Neuron (in vitro differentiated cells): ENCODE results near the gene PPFIBP1.
"Not testable (repeated sequence)": the region's sequence is repeated elsewhere in the genome, so short reads cannot be mapped to it uniquely, and the experiment has no call there.

Experiments
- H2AFZ ChIP-seq: one replicate; pipeline ENCODE4 v1.6.1; 2013; ENCODE audit warnings: low read depth, mild to moderate bottlenecking, inconsistent platforms, low read length, moderate library complexity
- H3K27me3 ChIP-seq: one replicate; pipeline ENCODE4 v1.6.1; 2013; ENCODE audit warnings: low read length; ENCODE audit not compliant: insufficient read depth
- H3K36me3 ChIP-seq: one replicate; pipeline ENCODE4 v1.6.1; 2013; ENCODE audit warnings: low read length; ENCODE audit not compliant: insufficient read depth
- H3K4me1 ChIP-seq: one replicate; pipeline ENCODE4 v1.6.1; 2013; ENCODE audit warnings: low read length; ENCODE audit not compliant: insufficient read depth
- H3K4me3 ChIP-seq: 2 replicates; pipeline ENCODE4 v1.5.1; 2013; ENCODE audit warnings: mild to moderate bottlenecking, low read length, moderate library complexity
- H3K9me3 ChIP-seq: one replicate; pipeline ENCODE4 v1.6.1; 2013; ENCODE audit warnings: low read length

Gene PPFIBP1

GRCh38 chr12:27571463-27571862, 47.5 kb downstream of the PPFIBP1 start:
- Histone ChIP-seq H2AFZ (no peak overlapping the region), H3K4me3 (no peak overlapping the region), H3K9me3 (no peaks in the 10 kb centered on the region), H3K27me3 (no peaks in the 10 kb centered on the region), H3K36me3 (no peaks in the 10 kb centered on the region), H3K4me1 (no peaks in the 10 kb centered on the region)

- Histone ChIP-seq H3K4me1 (no peaks in the 10 kb centered on the region), H2AFZ (no peak overlapping the region), H3K36me3 (no peaks in the 10 kb centered on the region), H3K4me3 (no peak overlapping the region), H3K9me3 (no peaks in the 10 kb centered on the region), H3K27me3 (no peaks in the 10 kb centered on the region)
Measured at GRCh38 chr12:27572486-27573255, 48.7 kb downstream of the PPFIBP1 start.

GRCh38 chr12:27573972-27574371, 50.0 kb downstream of the PPFIBP1 start:
- Histone ChIP-seq H3K4me3 (no peak overlapping the region), H2AFZ (no peak overlapping the region), H3K4me1 (no peaks in the 10 kb centered on the region), H3K27me3 (no peaks in the 10 kb centered on the region), H3K9me3 (no peaks in the 10 kb centered on the region), H3K36me3 (peaks cover 3% of the 10 kb centered on the region)

GRCh38 chr12:27575090-27575761, 51.2 kb downstream of the PPFIBP1 start:
- no peak overlapping the region for H2AFZ ChIP-seq
- H3K36me3 ChIP-seq, result peaks cover 6% of the 10 kb centered on the region
- no peak overlapping the region for H3K4me3 ChIP-seq
- H3K27me3 ChIP-seq, result no peaks in the 10 kb centered on the region
- no peaks in the 10 kb centered on the region for H3K9me3 ChIP-seq
- H3K4me1 ChIP-seq, result no peaks in the 10 kb centered on the region

GRCh38 chr12:27575762-27576118, 51.7 kb downstream of the PPFIBP1 start:
- H3K36me3 ChIP-seq, result peaks cover 6% of the 10 kb centered on the region
- H2AFZ ChIP-seq, result no peak overlapping the region
- H3K27me3 ChIP-seq, result no peaks in the 10 kb centered on the region
- no peaks in the 10 kb centered on the region for H3K9me3 ChIP-seq
- no peaks in the 10 kb centered on the region for H3K4me1 ChIP-seq
- H3K4me3 ChIP-seq, result no peak overlapping the region

- Histone ChIP-seq H3K4me3 (no peak overlapping the region), H3K9me3 (no peaks in the 10 kb centered on the region), H2AFZ (no peak overlapping the region), H3K4me1 (no peaks in the 10 kb centered on the region), H3K27me3 (no peaks in the 10 kb centered on the region), H3K36me3 (peaks cover 6% of the 10 kb centered on the region)
Measured at GRCh38 chr12:27576667-27577347, 52.8 kb downstream of the PPFIBP1 start.

- Histone ChIP-seq H3K36me3 (peaks cover 6% of the 10 kb centered on the region), H2AFZ (no peak overlapping the region), H3K27me3 (no peaks in the 10 kb centered on the region), H3K9me3 (no peaks in the 10 kb centered on the region), H3K4me1 (no peaks in the 10 kb centered on the region), H3K4me3 (no peak overlapping the region)
Measured at GRCh38 chr12:27577688-27578087, 53.7 kb downstream of the PPFIBP1 start.

- H3K9me3 ChIP-seq, result no peaks in the 10 kb centered on the region
- H3K27me3 ChIP-seq, result no peaks in the 10 kb centered on the region
- peaks cover 6% of the 10 kb centered on the region for H3K36me3 ChIP-seq
- H3K4me3 ChIP-seq, result no peak overlapping the region
- H3K4me1 ChIP-seq, result no peaks in the 10 kb centered on the region
- H2AFZ ChIP-seq, result no peak overlapping the region
Measured at GRCh38 chr12:27578689-27579372, 54.8 kb downstream of the PPFIBP1 start.

- H3K4me3 ChIP-seq, result no peak overlapping the region
- no peaks in the 10 kb centered on the region for H3K4me1 ChIP-seq
- no peaks in the 10 kb centered on the region for H3K9me3 ChIP-seq
- H3K36me3 ChIP-seq, result peaks cover 6% of the 10 kb centered on the region
- H2AFZ ChIP-seq, result no peak overlapping the region
- no peaks in the 10 kb centered on the region for H3K27me3 ChIP-seq
Measured at GRCh38 chr12:27580561-27581330, 56.7 kb downstream of the PPFIBP1 start.

GRCh38 chr12:27581331-27581671, 57.3 kb downstream of the PPFIBP1 start:
- not testable (repeated sequence) for H2AFZ ChIP-seq, H3K4me3 ChIP-seq, H3K27me3 ChIP-seq, H3K9me3 ChIP-seq, H3K36me3 ChIP-seq, H3K4me1 ChIP-seq

- not testable (repeated sequence) for H3K9me3 ChIP-seq, H3K4me3 ChIP-seq, H3K36me3 ChIP-seq, H3K27me3 ChIP-seq, H2AFZ ChIP-seq, H3K4me1 ChIP-seq
Measured at GRCh38 chr12:27581833-27582232, 57.8 kb downstream of the PPFIBP1 start.

- not testable (repeated sequence) for H3K36me3 ChIP-seq, H3K4me1 ChIP-seq, H3K27me3 ChIP-seq, H2AFZ ChIP-seq, H3K4me3 ChIP-seq, H3K9me3 ChIP-seq
Measured at GRCh38 chr12:27582445-27582844, 58.4 kb downstream of the PPFIBP1 start.
